GM19328 (cell line): Measurements from ENCODE around the gene SIMC1.
"Not testable (repeated sequence)": the region's sequence is repeated elsewhere in the genome, so short reads cannot be mapped to it uniquely, and the experiment has no call there.

Source experiments
- ATAC-seq: cut with Tn5 transposase; IDR thresholded peaks from one replicate; pipeline ENCODE4 v1.9.1; 2021; ENCODE audit warnings: mild to moderate bottlenecking, moderate library complexity; ENCODE audit not compliant: unreplicated experiment

Gene SIMC1

GRCh38 chr5:176290057-176290840 lies 52.0 kb downstream of the SIMC1 start:
- ATAC-seq: not testable (repeated sequence)

GRCh38 chr5:176305356-176305755 lies 67.1 kb downstream of the SIMC1 start:
- ATAC-seq: not testable (repeated sequence)

- ATAC-seq: no peak
Observed at GRCh38 chr5:176317534-176318374, 79.5 kb downstream of the SIMC1 start.

- no peak for ATAC-seq
Observed at GRCh38 chr5:176319827-176320554, 81.8 kb downstream of the SIMC1 start.

- ATAC-seq: no peak
Observed at GRCh38 chr5:176320577-176320976, 82.4 kb downstream of the SIMC1 start.

- ATAC-seq: no peak
Observed at GRCh38 chr5:176334031-176334770, 96.0 kb downstream of the SIMC1 start.

GRCh38 chr5:176337913-176338312 lies 99.7 kb downstream of the SIMC1 start:
- ATAC-seq: no peak

DNA sequence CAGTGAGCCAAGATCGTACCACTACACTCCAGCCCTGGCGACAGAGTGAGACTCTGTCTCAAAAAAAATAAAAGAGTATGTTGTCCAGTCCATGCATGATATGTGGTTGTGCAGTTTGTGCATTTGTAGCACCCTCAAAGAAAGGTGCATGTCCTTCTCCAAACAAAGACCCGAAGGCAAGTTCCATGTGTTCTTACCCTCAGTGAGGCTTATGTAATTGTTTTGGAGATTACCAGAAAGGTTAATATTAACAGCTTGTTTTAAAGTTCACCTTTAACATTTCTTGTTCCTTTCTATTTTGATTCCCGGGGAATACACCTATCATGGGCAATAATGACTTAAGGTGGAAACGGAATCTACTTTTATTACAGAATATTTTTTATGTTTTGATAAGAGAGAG lies 101.1 kb downstream of the SIMC1 start:
- no peak for ATAC-seq

DNA sequence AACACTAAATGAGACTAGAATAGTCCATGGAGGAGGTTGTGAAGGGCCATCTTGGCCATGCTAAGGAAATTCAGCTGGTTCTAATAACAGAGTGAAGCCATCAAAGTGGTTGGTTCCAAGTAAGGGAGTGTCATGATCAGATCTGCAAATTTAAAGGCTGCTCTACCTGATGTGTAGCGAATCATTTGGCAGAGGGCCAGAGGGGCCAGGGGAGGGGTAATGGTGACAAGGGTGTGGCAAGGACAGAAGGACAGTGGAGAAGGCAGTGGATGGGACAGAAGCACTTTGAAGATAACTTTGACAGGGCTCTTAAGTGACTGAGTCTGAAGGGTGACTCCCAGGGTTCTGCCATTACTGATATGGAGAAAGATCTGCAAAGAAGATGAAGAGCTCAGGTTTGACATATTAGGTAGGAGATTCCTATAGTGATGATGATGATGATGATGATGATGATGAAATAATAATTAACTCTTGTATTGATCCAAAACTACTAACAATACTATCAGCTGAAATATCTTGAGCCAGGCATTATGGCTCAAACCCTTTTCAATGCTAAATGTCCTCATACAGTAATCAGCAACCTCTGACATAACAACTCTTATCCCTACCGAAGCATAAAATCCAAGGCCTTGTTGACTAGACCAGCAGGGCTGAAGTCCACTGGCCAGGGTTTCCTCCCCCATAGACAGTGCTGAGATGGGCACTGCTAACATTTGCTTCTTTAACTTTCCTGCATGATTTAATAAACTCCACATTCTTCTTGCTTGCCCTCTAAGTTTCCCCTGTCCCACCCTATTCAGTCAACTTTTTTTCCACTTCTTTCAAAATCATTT lies 103.3 kb downstream of the SIMC1 start:
- no peak for ATAC-seq

DNA sequence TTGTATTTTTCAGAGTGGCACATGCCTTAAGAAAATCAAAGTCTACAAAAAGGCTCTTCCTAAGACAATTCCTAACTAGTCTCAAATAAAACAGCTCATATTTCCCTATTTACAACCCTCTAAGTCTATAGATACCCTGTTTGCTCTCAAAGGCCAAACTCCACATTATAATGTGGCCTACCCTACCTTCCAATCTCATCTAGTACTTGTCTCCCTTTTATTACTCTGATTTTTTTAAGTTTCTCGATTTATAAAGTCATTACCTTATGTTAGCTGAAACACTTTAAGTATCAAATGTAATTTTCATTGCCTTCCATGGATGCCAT lies 103.9 kb downstream of the SIMC1 start:
- no peak for ATAC-seq

DNA sequence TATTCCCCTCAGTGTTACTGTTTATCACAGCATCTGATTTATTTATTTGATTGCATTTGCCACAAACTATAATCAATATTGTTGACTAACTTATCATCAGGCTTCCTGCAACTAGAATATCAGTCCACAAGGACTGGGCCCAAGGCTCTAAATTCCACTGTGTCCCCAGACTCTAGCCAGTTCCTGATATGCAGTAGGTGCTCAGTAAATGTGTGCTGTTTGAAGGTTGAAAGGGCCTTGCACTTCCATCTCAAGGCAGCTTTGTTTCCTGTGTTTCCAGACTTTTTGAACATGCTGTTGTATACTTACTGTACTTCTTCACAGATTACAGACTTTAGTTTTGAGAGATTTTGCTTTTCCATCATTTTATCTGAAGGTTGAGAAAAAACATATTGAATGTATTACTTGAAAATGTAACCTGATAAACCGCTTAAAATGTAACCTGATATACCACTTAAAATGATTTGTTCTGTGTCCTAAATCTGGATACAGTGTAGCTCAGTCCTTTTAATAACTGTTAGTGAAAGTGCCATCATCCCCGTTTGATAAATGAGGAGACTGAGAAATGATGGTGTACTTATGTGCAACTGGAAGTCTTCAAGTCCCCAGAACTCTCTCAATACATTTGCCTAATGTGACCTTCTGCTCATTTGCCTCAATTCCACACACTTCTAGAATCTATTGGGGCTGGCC lies 104.7 kb downstream of the SIMC1 start:
- no peak for ATAC-seq

DNA sequence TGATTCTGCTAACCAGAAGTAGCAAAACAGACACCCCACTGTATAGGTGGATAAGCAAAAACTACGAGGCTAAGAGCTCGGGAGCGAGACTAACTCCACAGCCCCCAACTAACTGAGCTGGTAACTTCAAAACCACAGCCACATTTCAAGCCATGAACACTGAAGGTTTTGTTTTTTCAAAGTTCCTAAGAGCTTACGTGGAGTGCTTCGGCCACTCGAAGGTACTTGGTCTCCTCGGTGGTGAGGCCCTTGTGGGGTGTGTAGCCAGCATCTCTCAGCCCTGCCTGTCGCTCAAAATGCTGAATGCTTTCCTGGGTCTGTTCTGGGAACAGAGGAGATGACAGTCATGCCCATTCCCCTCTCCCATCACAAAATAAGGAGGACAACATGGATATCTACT lies 112.2 kb downstream of the SIMC1 start:
- no peak for ATAC-seq

DNA sequence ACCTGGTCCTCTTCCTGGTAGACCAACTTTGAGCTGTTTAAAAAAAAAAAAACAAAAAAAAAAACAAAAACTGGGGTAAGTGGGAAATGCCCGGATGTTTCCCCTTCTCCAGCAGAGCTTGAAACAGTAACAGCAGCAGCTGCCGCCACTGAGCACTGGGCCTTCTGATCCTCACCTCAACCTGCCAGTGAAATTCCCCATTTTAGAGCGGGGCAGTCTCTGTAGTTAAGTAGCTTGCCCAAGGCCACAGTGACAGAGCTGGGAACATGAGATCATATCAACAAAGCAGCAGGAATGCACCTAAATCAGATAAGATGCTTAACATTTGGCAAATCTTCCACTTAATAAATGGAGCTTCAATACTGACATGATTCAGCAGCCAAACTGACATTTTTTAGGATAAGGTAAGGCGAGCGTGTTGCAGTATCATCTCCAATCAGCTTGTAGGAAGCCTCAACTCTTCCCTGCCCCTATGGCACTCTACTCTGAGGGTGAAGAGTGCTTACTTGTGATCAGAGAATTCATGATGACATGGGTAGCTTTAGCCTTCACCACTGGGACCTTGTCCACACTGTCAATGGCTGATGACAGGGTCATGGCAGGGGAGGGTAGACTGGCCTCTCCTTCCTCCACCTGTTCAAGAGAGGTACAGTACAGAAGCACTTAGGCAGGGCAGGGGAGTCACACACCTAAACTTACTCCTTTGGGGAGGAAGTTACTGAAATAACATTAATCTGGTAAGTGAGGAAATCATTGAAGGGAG lies 114.1 kb downstream of the SIMC1 start:
- ATAC-seq: no peak

- no peak for ATAC-seq
Observed at GRCh38 chr5:176353533-176353932, 115.3 kb downstream of the SIMC1 start.

DNA sequence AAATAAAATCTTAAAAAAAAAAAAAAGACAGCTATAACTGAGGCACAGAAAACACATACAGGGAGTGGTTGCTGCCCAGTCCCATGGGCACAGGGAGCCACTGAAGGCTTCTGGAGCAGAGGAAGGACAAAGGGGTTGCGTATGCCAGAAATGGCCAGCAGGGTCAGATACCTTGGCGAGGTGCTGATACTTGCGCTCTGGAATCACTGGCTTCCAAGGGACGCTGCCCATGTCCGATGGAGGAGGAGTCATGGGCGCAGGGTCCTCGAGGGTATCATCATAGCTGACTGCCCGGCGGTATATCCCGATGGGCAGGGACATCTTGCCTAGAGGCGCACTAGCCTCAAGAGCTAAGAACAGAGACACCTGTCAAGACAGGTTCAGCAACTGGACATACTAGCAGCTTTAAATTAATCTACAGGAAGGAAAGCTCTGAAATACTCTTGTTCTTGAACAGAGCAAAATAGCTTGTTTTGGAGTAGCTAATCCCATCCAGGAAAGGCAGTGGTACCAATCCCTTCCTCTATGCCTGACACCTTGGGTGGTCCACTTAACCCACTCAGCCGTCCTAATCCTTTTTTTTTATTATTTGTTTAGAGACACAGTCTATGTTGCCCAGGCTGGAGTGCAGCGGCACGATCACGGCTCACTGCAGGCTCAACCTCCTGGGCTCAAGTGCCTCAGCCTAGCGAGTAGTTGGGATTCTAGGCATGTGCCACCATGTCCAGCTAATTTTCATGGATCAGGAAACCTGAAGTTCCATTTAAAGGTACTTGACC lies 117.4 kb downstream of the SIMC1 start:
- ATAC-seq: no peak

DNA sequence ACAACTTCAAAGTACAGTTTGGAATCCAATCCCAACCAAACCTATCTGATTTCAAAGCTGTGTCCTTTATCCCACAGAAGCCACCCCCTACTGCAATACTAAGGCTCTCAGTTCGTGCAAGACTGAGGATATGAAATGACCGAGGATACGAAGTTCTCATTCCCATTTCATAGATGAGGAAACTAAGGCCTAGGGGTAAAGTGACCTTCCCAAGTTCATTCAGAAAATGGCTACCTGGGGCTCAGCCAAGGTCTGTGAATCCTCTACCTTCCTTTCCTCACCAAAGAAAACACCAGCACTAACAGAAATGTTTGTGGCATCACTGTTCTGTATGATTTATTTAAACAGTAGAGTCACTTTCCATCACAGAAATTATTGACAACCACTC lies 117.9 kb downstream of the SIMC1 start:
- no peak for ATAC-seq

GRCh38 chr5:176359658-176360057 lies 121.4 kb downstream of the SIMC1 start:
- no peak for ATAC-seq

- ATAC-seq: peak; percentile 8
Observed at GRCh38 chr5:176360894-176361436, 122.7 kb downstream of the SIMC1 start.
